ENCODE data around the gene SLC10A7. TPM values are rescaled to one million over a fixed set of nuclear protein-coding genes. Genes with fewer than 3 reads are reported as not detected.

SLC10A7 gene
- total and polyA plus RNA-seq, 2 donors (not counting 1 experiment from before 2014, with no cell fraction given) = 7.4 to 12.6 TPM

- H3K4me1 ChIP-seq (ENCODE audit: control insufficient read depth, extremely low read depth, insufficient read depth, low read length) = no peaks in the 10 kb centered on the region
- no peaks in the 10 kb centered on the region for H3K79me2 ChIP-seq (ENCODE audit: control insufficient read depth, insufficient read depth, low read length)
- no peak overlapping the region for H3K27ac ChIP-seq (ENCODE audit: insufficient read depth, low read length)
- no peaks in the 10 kb centered on the region for H4K20me1 ChIP-seq (ENCODE audit: control insufficient read depth, extremely low read depth, insufficient read depth, low read length)
- no peak overlapping the region for H2AFZ ChIP-seq (ENCODE audit: low read length)
- H3K9me3 ChIP-seq (ENCODE audit: control insufficient read depth, insufficient read depth, low read depth, low read length) = no peaks in the 10 kb centered on the region
- H3K36me3 ChIP-seq (ENCODE audit: control insufficient read depth, insufficient read depth, low read length) = no peaks in the 10 kb centered on the region
- no peak overlapping the region for H3K4me2 ChIP-seq (ENCODE audit: extremely low read depth, insufficient read depth, low read length)
- DNase-seq (ENCODE audit: low read depth in 2 of 2) = no peak
- H3K27me3 ChIP-seq (ENCODE audit: control insufficient read depth, insufficient read depth, low read length) = no peaks in the 10 kb centered on the region
- TF ChIP-seq, protein P1, sequence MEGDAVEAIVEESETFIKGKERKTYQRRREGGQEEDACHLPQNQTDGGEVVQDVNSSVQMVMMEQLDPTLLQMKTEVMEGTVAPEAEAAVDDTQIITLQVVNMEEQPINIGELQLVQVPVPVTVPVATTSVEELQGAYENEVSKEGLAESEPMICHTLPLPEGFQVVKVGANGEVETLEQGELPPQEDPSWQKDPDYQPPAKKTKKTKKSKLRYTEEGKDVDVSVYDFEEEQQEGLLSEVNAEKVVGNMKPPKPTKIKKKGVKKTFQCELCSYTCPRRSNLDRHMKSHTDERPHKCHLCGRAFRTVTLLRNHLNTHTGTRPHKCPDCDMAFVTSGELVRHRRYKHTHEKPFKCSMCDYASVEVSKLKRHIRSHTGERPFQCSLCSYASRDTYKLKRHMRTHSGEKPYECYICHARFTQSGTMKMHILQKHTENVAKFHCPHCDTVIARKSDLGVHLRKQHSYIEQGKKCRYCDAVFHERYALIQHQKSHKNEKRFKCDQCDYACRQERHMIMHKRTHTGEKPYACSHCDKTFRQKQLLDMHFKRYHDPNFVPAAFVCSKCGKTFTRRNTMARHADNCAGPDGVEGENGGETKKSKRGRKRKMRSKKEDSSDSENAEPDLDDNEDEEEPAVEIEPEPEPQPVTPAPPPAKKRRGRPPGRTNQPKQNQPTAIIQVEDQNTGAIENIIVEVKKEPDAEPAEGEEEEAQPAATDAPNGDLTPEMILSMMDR (conservative IDR thresholded peaks at IDR 0.05 in 1 of 2, IDR thresholded peaks at IDR 0.05 in 1 of 2; ENCODE audit: low read depth in 1 of 2, low read length in 2 of 2) = no peak
- TF ChIP-seq EZH2 (IDR thresholded peaks at IDR 0.05; ENCODE audit: low read length, missing control alignments) = no peak
- H3K4me3 ChIP-seq (replicated peaks in 1 of 4; ENCODE audit: control extremely low read depth in 1 of 4, insufficient read depth in 1 of 4, low read depth in 3 of 4, low read length in 4 of 4) = no peak overlapping the region
- no peak overlapping the region for H3K9ac ChIP-seq (ENCODE audit: insufficient read depth, low read length)
These were observed 314.3 kb downstream of the SLC10A7 start for GRCh38 chr4:146207410-146207809.

Other genes starting within 250 kb of the SLC10A7 start
- gene POU4F2, start 117.0 kb upstream of the SLC10A7 start, total RNA-seq = not detected in 2 replicates
- not detected in 2 replicates for gene POU4F2, start 117.0 kb upstream of the SLC10A7 start, polyA plus RNA-seq